Dedifferentiated amniotic fluid mesenchymal stem cell (primary cell): ENCODE results near the gene EXOSC6.
"Not testable (repeated sequence)": the region's sequence is repeated elsewhere in the genome, so short reads cannot be mapped to it uniquely, and the experiment has no call there.

ENCODE experiments used
- DNase-seq: peaks from one replicate; pipeline ENCODE4 v3.0.0-alpha.2; 2016; ENCODE audit errors: extremely low spot score

The EXOSC6 gene

GRCh38 chr16:70251629-70252354, at the start of gene EXOSC6:
Gene EXOSC6 (minus strand): TSS chr16:70251940. CDS start chr16:70251900, 40 bp downstream.
- DNase-seq: peak; percentile 83

GRCh38 chr16:70301121-70301520, 49.4 kb upstream of the EXOSC6 start:
- DNase-seq: no peak

- peak; percentile 63 for DNase-seq
Observed at GRCh38 chr16:70298988-70299938, 47.5 kb upstream of the EXOSC6 start, which contains the start of gene DDX19B. Gene DDX19B (plus strand): TSS chr16:70299186. CDS start chr16:70299298, 112 bp downstream.

- no peak for DNase-seq
Observed at GRCh38 chr16:70295634-70296033, 43.9 kb upstream of the EXOSC6 start.

GRCh38 chr16:70294385-70295025, 42.8 kb upstream of the EXOSC6 start:
- DNase-seq: no peak

GRCh38 chr16:70292148-70292547, 40.4 kb upstream of the EXOSC6 start:
- not testable (repeated sequence) for DNase-seq

- no peak for DNase-seq
Observed at GRCh38 chr16:70290949-70291519, 39.3 kb upstream of the EXOSC6 start.

GRCh38 chr16:70289229-70290094, 37.7 kb upstream of the EXOSC6 start, which contains the start of gene AARS1:
Gene AARS1 (minus strand): TSS chr16:70289506. CDS start chr16:70282763, 6,743 bp downstream.
- DNase-seq: peak; percentile 100

GRCh38 chr16:70287304-70287971, 35.7 kb upstream of the EXOSC6 start:
- DNase-seq: not testable (repeated sequence)

- no peak for DNase-seq
Observed at GRCh38 chr16:70276392-70276791, 24.7 kb upstream of the EXOSC6 start.

- no peak for DNase-seq
Observed at GRCh38 chr16:70271696-70272095, 20.0 kb upstream of the EXOSC6 start.

GRCh38 chr16:70270176-70270575, 18.4 kb upstream of the EXOSC6 start:
- DNase-seq: no peak

- DNase-seq: no peak
Observed at GRCh38 chr16:70269471-70269870, 17.7 kb upstream of the EXOSC6 start.

GRCh38 chr16:70267922-70268321, 16.2 kb upstream of the EXOSC6 start:
- DNase-seq: not testable (repeated sequence)

GRCh38 chr16:70267516-70267915, 15.8 kb upstream of the EXOSC6 start:
- no peak for DNase-seq

GRCh38 chr16:70259903-70260302, 8.2 kb upstream of the EXOSC6 start:
- not testable (repeated sequence) for DNase-seq

- DNase-seq: no peak
Observed at GRCh38 chr16:70258946-70259345, 7.2 kb upstream of the EXOSC6 start.

GRCh38 chr16:70258065-70258464, 6.3 kb upstream of the EXOSC6 start:
- DNase-seq: no peak

- DNase-seq: no peak
Observed at GRCh38 chr16:70257391-70257790, 5.7 kb upstream of the EXOSC6 start.

GRCh38 chr16:70255574-70255973, 3.8 kb upstream of the EXOSC6 start:
- no peak for DNase-seq
